22Rv1 (cell line): ENCODE measurements around the gene YWHAG.

Experiments used
- ZFX ChIP-seq: fragments of 450-650 bp; IDR thresholded peaks from 2 replicates; pipeline ENCODE4 v1.6.1; 2017; ENCODE audit warnings: antibody characterized with exemption, borderline replicate concordance
- TF ChIP-seq, protein P1 (sequence below): fragments of 450-650 bp; IDR thresholded peaks from 2 replicates; pipeline ENCODE4 v1.5.1; 2017; ENCODE audit warnings: mild to moderate bottlenecking

DNA sequence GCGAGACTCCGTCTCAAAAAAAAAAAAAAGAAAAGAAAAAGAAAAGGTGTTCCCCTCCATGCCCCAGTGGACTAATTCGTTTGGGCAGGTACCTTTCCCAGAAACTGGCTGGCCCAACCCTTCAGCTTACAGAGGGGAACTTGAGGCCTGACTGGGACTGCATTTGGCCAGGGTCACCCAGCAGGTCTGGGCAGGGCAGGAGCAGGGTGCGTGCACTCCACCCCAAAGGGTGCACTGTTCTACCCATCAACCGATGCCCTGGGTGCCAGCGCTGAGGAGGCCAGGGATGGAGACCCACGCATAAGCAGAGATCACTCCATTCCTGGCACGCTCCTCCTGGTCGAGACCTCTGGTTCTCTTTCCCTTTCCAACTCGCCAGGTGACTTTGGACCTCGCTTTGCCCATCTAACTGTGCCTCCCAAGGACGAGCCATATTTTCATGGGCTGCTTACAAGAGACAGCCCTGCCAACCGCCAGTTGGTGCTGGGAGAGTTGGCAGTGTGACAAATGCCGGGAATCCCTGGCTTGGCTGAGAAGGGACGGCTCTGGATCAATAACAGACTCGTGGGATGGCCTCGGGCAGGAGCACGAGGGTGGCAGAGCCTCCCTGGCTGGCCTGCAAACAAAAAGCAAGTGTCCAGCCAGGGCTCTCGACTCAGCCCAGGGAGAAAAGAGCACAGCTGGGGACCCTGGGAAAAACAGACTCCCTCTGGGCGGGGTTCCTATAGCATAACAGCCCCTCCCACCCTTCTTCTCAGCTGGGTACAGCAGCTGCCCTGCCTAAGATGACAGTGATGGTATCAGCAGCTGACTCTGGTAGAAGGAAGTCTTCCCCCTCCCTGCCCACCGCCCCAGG, 48.5 kb downstream of the YWHAG start:
- TF ChIP-seq, protein P1, sequence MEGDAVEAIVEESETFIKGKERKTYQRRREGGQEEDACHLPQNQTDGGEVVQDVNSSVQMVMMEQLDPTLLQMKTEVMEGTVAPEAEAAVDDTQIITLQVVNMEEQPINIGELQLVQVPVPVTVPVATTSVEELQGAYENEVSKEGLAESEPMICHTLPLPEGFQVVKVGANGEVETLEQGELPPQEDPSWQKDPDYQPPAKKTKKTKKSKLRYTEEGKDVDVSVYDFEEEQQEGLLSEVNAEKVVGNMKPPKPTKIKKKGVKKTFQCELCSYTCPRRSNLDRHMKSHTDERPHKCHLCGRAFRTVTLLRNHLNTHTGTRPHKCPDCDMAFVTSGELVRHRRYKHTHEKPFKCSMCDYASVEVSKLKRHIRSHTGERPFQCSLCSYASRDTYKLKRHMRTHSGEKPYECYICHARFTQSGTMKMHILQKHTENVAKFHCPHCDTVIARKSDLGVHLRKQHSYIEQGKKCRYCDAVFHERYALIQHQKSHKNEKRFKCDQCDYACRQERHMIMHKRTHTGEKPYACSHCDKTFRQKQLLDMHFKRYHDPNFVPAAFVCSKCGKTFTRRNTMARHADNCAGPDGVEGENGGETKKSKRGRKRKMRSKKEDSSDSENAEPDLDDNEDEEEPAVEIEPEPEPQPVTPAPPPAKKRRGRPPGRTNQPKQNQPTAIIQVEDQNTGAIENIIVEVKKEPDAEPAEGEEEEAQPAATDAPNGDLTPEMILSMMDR = no peak
- no peak for TF ChIP-seq ZFX
